Smooth muscle cell (in vitro differentiated cells): ENCODE results near the gene RXRA. TPM values are rescaled to one million over a fixed set of nuclear protein-coding genes. Genes with fewer than 3 reads are reported as not detected.

Source experiments
- DNase-seq: peaks from one replicate; lab custom pipeline; 2025; ENCODE audit not compliant: unreplicated experiment; lab: John Stamatoyannopoulos, UW
- H2AFZ ChIP-seq: fragments of 200-600 bp; sonication (generic); 2 replicates; pipeline ENCODE4 v1.6.0; 2016; ENCODE audit warnings: antibody characterized with exemption, low read depth, mild to moderate bottlenecking
- H3F3A ChIP-seq: fragments of 200-600 bp; sonication (generic); 2 replicates; pipeline ENCODE4 v1.6.0; 2017; ENCODE audit warnings: antibody characterized with exemption, low read depth
- H3K27ac ChIP-seq: fragments of 200-600 bp; sonication (generic); 2 replicates; pipeline ENCODE4 v1.5.1; 2016; ENCODE audit warnings: low read depth, mild to moderate bottlenecking
- H3K27me3 ChIP-seq: fragments of 200-600 bp; sonication (generic); 2 replicates; pipeline ENCODE4 v1.6.1; 2016; ENCODE audit warnings: low read depth, mild to moderate bottlenecking
- H3K36me3 ChIP-seq: fragments of 200-600 bp; sonication (generic); 2 replicates; pipeline ENCODE4 v1.5.1; 2016; ENCODE audit warnings: low read depth
- H3K4me1 ChIP-seq: fragments of 200-600 bp; sonication (generic); 2 replicates; pipeline ENCODE4 v1.5.1; 2016; ENCODE audit warnings: low read depth
- H3K4me2 ChIP-seq: fragments of 200-600 bp; sonication (generic); 2 replicates; pipeline ENCODE4 v1.6.0; 2016; ENCODE audit warnings: mild to moderate bottlenecking
- H3K4me3 ChIP-seq: fragments of 200-600 bp; sonication (generic); 2 replicates; pipeline ENCODE4 v1.5.1; 2016; ENCODE audit warnings: mild to moderate bottlenecking
- H3K79me2 ChIP-seq: fragments of 200-600 bp; sonication (generic); 2 replicates; pipeline ENCODE4 v1.6.0; 2016; ENCODE audit warnings: low read depth, mild to moderate bottlenecking
- H3K9ac ChIP-seq: fragments of 200-600 bp; sonication (generic); 2 replicates; pipeline ENCODE4 v1.6.0; 2016; ENCODE audit warnings: low read depth
- H3K9me3 ChIP-seq: fragments of 200-600 bp; sonication (generic); replicated peaks from 2 replicates; pipeline ENCODE4 v1.5.1; 2016; ENCODE audit warnings: low read depth
- H4K20me1 ChIP-seq: fragments of 200-600 bp; sonication (generic); 2 replicates; pipeline ENCODE4 v1.6.0; 2016; ENCODE audit warnings: low read depth
- WGBS: methylation state at CpG from one replicate; pipeline ENCODE4 v1.1.7; 2016; ENCODE audit warnings: low lambda C conversion rate; 5-methylcytosine and 5-hydroxymethylcytosine counted together
- polyA plus RNA-seq: library from polyadenylated mRNA; unstranded; fragments of >200 nt; fragmentation: Nextera tagmentation; extraction: Ambion mirVana; gene quantifications from 2 replicates; pipeline ENCODE4 v1.2.1, GENCODE V29; 2016
- total RNA-seq: library from RNA; depleted of rRNA; stranded (reverse); fragments of >200 nt; gene quantifications from 2 replicates; pipeline ENCODE4 v1.2.3, GENCODE V29; 2014
- TF ChIP-seq, protein P1 (sequence below): fragments of 200-600 bp; sonication (generic); IDR thresholded peaks from 2 replicates; pipeline ENCODE4 v1.5.1; 2017; ENCODE audit warnings: borderline replicate concordance, mild to moderate bottlenecking, antibody characterized with exemption; ENCODE audit not compliant: insufficient read depth, poor library complexity, severe bottlenecking

The RXRA gene
- total and polyA plus RNA-seq, 2 experiments from 2014 or later, result 8.9 to 23.1 TPM

DNA sequence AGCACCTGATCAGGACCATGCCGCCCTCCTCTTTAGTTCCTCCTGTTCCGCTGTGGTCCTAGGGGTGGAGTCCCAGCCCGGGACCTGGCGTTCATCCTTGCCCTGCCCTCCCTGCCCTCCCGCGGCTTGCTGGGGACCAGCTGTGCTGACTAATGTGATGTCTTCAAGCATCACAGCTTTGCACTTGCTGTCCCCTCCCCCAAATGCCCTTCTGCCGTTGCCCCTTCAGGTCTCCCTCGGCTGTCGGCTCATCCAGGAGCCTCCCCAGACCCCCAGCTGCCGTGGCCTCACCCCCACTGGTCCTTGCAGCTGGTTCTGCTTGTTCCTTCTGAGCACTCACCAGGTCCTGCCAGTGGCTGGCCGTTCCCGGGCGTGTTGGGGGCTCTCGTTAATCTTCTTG is 19.9 kb downstream of the RXRA start:
- H3K4me2 ChIP-seq, result no peak overlapping the region
- no peak overlapping the region for H3K27ac ChIP-seq
- TF ChIP-seq, protein P1, sequence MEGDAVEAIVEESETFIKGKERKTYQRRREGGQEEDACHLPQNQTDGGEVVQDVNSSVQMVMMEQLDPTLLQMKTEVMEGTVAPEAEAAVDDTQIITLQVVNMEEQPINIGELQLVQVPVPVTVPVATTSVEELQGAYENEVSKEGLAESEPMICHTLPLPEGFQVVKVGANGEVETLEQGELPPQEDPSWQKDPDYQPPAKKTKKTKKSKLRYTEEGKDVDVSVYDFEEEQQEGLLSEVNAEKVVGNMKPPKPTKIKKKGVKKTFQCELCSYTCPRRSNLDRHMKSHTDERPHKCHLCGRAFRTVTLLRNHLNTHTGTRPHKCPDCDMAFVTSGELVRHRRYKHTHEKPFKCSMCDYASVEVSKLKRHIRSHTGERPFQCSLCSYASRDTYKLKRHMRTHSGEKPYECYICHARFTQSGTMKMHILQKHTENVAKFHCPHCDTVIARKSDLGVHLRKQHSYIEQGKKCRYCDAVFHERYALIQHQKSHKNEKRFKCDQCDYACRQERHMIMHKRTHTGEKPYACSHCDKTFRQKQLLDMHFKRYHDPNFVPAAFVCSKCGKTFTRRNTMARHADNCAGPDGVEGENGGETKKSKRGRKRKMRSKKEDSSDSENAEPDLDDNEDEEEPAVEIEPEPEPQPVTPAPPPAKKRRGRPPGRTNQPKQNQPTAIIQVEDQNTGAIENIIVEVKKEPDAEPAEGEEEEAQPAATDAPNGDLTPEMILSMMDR, result no peak
- H3K36me3 ChIP-seq, result no peaks in the 10 kb centered on the region
- H3K9ac ChIP-seq, result no peak overlapping the region
- peaks cover 90% of the 10 kb centered on the region for H3K79me2 ChIP-seq
- no peaks in the 10 kb centered on the region for H3K27me3 ChIP-seq
- DNase-seq, result no peak
- WGBS, result 92% methylated on average over 14 of the region's 14 CpGs
- H3K4me1 ChIP-seq, result no peaks in the 10 kb centered on the region
- H2AFZ ChIP-seq, result no peak overlapping the region
- H3F3A ChIP-seq, result no peaks in the 10 kb centered on the region
- H4K20me1 ChIP-seq, result peaks cover 100% of the 10 kb centered on the region
- H3K4me3 ChIP-seq, result no peak overlapping the region
- H3K9me3 ChIP-seq, result no peaks in the 10 kb centered on the region

DNA sequence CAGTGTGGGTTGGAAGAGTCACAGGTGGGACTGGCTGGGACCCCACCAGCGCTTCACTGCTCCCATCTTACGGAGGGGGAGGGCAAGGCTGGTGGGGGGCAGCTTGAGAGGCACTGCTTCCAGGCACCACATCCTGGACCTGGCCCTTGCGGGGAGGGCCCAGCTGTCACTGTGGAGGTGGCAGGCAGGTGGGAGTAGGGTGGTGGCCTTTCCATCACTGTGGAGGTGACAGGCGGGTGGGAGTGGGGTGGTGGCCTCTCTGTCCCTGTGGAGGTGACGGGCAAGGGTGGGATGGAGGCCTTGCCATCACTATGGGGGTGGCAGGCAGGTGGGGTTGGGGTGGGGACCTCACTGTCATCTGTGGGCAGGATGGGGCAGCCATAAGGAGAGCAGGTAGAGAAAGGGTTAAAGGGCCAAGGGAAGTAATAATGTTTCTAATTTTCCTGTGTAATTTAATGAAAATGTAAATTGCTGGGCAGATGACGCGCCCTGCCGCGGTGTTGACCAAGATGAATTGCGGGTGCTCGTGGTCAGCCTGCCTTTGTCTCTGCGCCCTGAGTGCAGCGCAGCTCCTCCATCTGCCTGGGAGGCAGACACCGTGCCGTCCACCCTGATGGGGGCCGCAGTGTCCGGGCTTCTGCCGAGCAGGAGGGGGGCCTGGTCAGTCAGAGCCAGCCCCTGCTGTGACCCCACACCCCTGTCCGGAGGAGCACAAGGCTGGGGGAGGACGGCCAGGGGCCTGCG is 20.8 kb downstream of the RXRA start:
- H4K20me1 ChIP-seq, result peaks cover 100% of the 10 kb centered on the region
- no peaks in the 10 kb centered on the region for H3F3A ChIP-seq
- no peak for DNase-seq
- H3K4me1 ChIP-seq, result no peaks in the 10 kb centered on the region
- TF ChIP-seq, protein P1, result no peak
- no peaks in the 10 kb centered on the region for H3K36me3 ChIP-seq
- 95% methylated on average over 19 of the region's 21 CpGs for WGBS
- H3K27ac ChIP-seq, result no peak overlapping the region
- H3K27me3 ChIP-seq, result no peaks in the 10 kb centered on the region
- H3K9ac ChIP-seq, result no peak overlapping the region
- no peak overlapping the region for H2AFZ ChIP-seq
- no peak overlapping the region for H3K4me3 ChIP-seq
- no peaks in the 10 kb centered on the region for H3K9me3 ChIP-seq
- no peak overlapping the region for H3K4me2 ChIP-seq
- H3K79me2 ChIP-seq, result peaks cover 90% of the 10 kb centered on the region

DNA sequence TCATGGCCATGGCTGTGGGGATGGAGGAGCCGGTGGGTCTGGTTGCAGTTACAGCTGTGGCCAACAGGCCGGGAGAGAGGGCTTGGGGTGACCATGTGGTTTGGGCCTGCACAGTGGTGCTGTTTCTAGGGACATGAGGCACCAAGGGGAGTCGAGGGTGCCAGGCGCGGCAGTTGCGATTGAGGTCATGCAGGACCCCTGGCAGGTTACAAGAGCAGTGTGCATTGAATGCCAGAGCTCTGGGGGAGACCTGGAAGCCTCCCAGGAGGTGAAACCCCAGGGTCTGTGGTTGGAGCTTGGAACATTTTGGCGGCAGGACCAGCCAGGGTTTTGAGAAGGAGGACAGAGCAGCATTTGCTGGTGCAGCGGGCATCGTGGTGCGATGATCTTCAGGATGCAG is 21.7 kb downstream of the RXRA start:
- no peaks in the 10 kb centered on the region for H3K27me3 ChIP-seq
- TF ChIP-seq, protein P1, result no peak
- no peak overlapping the region for H3K27ac ChIP-seq
- H3K36me3 ChIP-seq, result no peaks in the 10 kb centered on the region
- peaks cover 93% of the 10 kb centered on the region for H3K79me2 ChIP-seq
- H3K9ac ChIP-seq, result no peak overlapping the region
- H3K4me1 ChIP-seq, result no peaks in the 10 kb centered on the region
- H3K4me2 ChIP-seq, result no peak overlapping the region
- H2AFZ ChIP-seq, result no peak overlapping the region
- peaks cover 100% of the 10 kb centered on the region for H4K20me1 ChIP-seq
- H3K9me3 ChIP-seq, result no peaks in the 10 kb centered on the region
- H3K4me3 ChIP-seq, result no peak overlapping the region
- H3F3A ChIP-seq, result no peaks in the 10 kb centered on the region
- DNase-seq, result no peak
- WGBS, result 89% methylated on average over 10 of the region's 10 CpGs
